Endodermal cell (in vitro differentiated cells): ENCODE results near the gene ASTN2. TPM values are rescaled to one million over a fixed set of nuclear protein-coding genes. Genes with fewer than 3 reads are reported as not detected.
A peak's percentile ranks its signal among the peaks of the same experiment; 100 is the strongest.
"Not testable (repeated sequence)": the region's sequence is repeated elsewhere in the genome, so short reads cannot be mapped to it uniquely, and the experiment has no call there.

Source experiments
- DNase-seq: peaks from one replicate; pipeline ENCODE4 v3.0.0-alpha.2; 2017
- H3K27ac ChIP-seq: 2 replicates; pipeline ENCODE4 v1.5.1; 2013; ENCODE audit warnings: mild to moderate bottlenecking, low read depth, low read length, moderate library complexity
- H3K27me3 ChIP-seq: 2 replicates; pipeline ENCODE4 v1.6.1; 2013; ENCODE audit warnings: mild to moderate bottlenecking, low read length, moderate library complexity; ENCODE audit not compliant: insufficient read depth, control insufficient read depth, poor library complexity, severe bottlenecking
- H3K36me3 ChIP-seq: 2 replicates; pipeline ENCODE4 v1.7.0; 2013; ENCODE audit warnings: mild to moderate bottlenecking, low read length, moderate library complexity; ENCODE audit not compliant: control insufficient read depth, insufficient read depth
- H3K4me1 ChIP-seq: one replicate; pipeline ENCODE4 v1.7.0; 2013; ENCODE audit warnings: low read length; ENCODE audit not compliant: control insufficient read depth, insufficient read depth
- H3K4me3 ChIP-seq: 2 replicates; pipeline ENCODE4 v1.5.1; 2013; ENCODE audit warnings: mild to moderate bottlenecking, low read length, moderate library complexity
- H3K9ac ChIP-seq: 2 replicates; pipeline ENCODE4 v1.6.1; 2013; ENCODE audit warnings: mild to moderate bottlenecking, low read length, moderate library complexity; ENCODE audit not compliant: poor library complexity, severe bottlenecking; ENCODE audit errors: extremely low read depth
- H3K9me3 ChIP-seq: 2 replicates; pipeline ENCODE4 v1.6.1; 2013; ENCODE audit warnings: mild to moderate bottlenecking, low read length, moderate library complexity; ENCODE audit not compliant: control insufficient read depth
- H3K27ac Mint-ChIP-seq: 2 replicates; pipeline ENCODE4 v1.8.0; 2020; ENCODE audit warnings: mixed read lengths
- H3K27me3 Mint-ChIP-seq: 2 replicates; pipeline ENCODE4 v1.8.0; 2021; ENCODE audit warnings: mild to moderate bottlenecking, mixed read lengths; ENCODE audit not compliant: insufficient read depth
- H3K36me3 Mint-ChIP-seq: 2 replicates; pipeline ENCODE4 v1.8.0; 2020; ENCODE audit warnings: low read depth, mixed read lengths
- H3K4me1 Mint-ChIP-seq: 2 replicates; pipeline ENCODE4 v1.8.0; 2020; ENCODE audit warnings: mixed read lengths
- H3K4me3 Mint-ChIP-seq: 2 replicates; pipeline ENCODE4 v1.8.0; 2020; ENCODE audit warnings: mild to moderate bottlenecking, moderate library complexity, mixed read lengths
- H3K9me3 Mint-ChIP-seq: 2 replicates; pipeline ENCODE4 v1.8.0; 2020; ENCODE audit warnings: mild to moderate bottlenecking, mixed read lengths
- CTCF ChIP-seq: fragments of 200-600 bp; sonication (generic); conservative IDR thresholded peaks from 2 replicates; pipeline ENCODE4 v1.5.0; 2021; ENCODE audit warnings: antibody characterized with exemption, mild to moderate bottlenecking
- WGBS, 2 experiments: methylation state at CpG; one replicate each; pipeline versions ENCODE4 v1.1.5 to v1.1.7; 2013; ENCODE audit warnings: missing lambda C conversion rate in 2 of 2, mixed read lengths in 1 of 2; ENCODE audit not compliant: insufficient coverage in 1 of 2, insufficient read length in 1 of 2; 5-methylcytosine and 5-hydroxymethylcytosine counted together
- total RNA-seq, 2 donors: library from RNA; stranded (reverse); fragmentation: NEBNext Ultra II Directional in 1 of 2; extraction: Animal tissue kit (Norgen Biotek cat#: 25700) in 1 of 2; gene quantifications; 2 replicates in 1 of 2; 3 replicates in 1 of 2; pipeline ENCODE4 v1.2.1, GENCODE V29; 2021

ASTN2 gene
- total RNA-seq, 2 donors from 2014 or later: 8.9 to 10.4 TPM

GRCh38 chr9:117073539-117074341, 341.1 kb downstream of the ASTN2 start:
- Histone ChIP-seq H3K4me1 (no peaks in the 10 kb centered on the region), H3K4me3 (no peak overlapping the region), H3K36me3 (no peaks in the 10 kb centered on the region), H3K27me3 (no peaks in the 10 kb centered on the region), H3K27ac (no peak overlapping the region), H3K9me3 (no peaks in the 10 kb centered on the region), H3K9ac (no peak overlapping the region)
- peak; percentile 91 for DNase-seq
- no peak overlapping the region for H3K4me3 Mint-ChIP-seq
- no peaks in the 10 kb centered on the region for H3K36me3 Mint-ChIP-seq
- peak; percentile 92 for TF ChIP-seq CTCF
- H3K27ac Mint-ChIP-seq: no peak overlapping the region
- peaks cover 8% of the 10 kb centered on the region for H3K4me1 Mint-ChIP-seq
- H3K9me3 Mint-ChIP-seq: no peaks in the 10 kb centered on the region
- WGBS, 2 experiments: 69 to 72% methylated on average over 5 to 11 of the region's 11 CpGs
- H3K27me3 Mint-ChIP-seq: peaks cover 2% of the 10 kb centered on the region

GRCh38 chr9:117073071-117073470, 341.8 kb downstream of the ASTN2 start:
- H3K4me3 Mint-ChIP-seq: no peak overlapping the region
- H3K4me1 Mint-ChIP-seq: peaks cover 8% of the 10 kb centered on the region
- Histone ChIP-seq H3K27ac (no peak overlapping the region), H3K36me3 (no peaks in the 10 kb centered on the region), H3K4me3 (no peak overlapping the region), H3K9me3 (no peaks in the 10 kb centered on the region), H3K9ac (no peak overlapping the region), H3K27me3 (no peaks in the 10 kb centered on the region), H3K4me1 (no peaks in the 10 kb centered on the region)
- 91 to 92% methylated on average over 4 of the region's 4 CpGs for WGBS, 2 experiments
- H3K27ac Mint-ChIP-seq: no peak overlapping the region
- H3K9me3 Mint-ChIP-seq: no peaks in the 10 kb centered on the region
- TF ChIP-seq CTCF: no peak
- peaks cover 2% of the 10 kb centered on the region for H3K27me3 Mint-ChIP-seq
- DNase-seq: no peak
- no peaks in the 10 kb centered on the region for H3K36me3 Mint-ChIP-seq

- no peak overlapping the region for H3K27ac Mint-ChIP-seq
- H3K4me3 Mint-ChIP-seq: peak overlapping the region; percentile 66
- H3K27me3 ChIP-seq: no peaks in the 10 kb centered on the region
- no peaks in the 10 kb centered on the region for H3K36me3 Mint-ChIP-seq
- no peaks in the 10 kb centered on the region for H3K9me3 Mint-ChIP-seq
- H3K9me3 ChIP-seq: no peaks in the 10 kb centered on the region
- no peak for TF ChIP-seq CTCF
- 95% methylated on average over 3 of the region's 3 CpGs; no CpG with 5 or more reads in 1 of the 2 experiments for WGBS, 2 experiments
- H3K27me3 Mint-ChIP-seq: peaks cover 2% of the 10 kb centered on the region
- H3K36me3 ChIP-seq: no peaks in the 10 kb centered on the region
- no peak overlapping the region for H3K4me3 ChIP-seq
- no peak for DNase-seq
- H3K27ac ChIP-seq: no peak overlapping the region
- H3K4me1 Mint-ChIP-seq: peaks cover 8% of the 10 kb centered on the region
- no peak overlapping the region for H3K9ac ChIP-seq
- no peaks in the 10 kb centered on the region for H3K4me1 ChIP-seq
Observed at GRCh38 chr9:117072216-117072615, 342.6 kb downstream of the ASTN2 start.

GRCh38 chr9:117071673-117072207, 343.1 kb downstream of the ASTN2 start:
- not testable (repeated sequence) for H3K27me3 ChIP-seq, H3K4me1 ChIP-seq, H3K36me3 ChIP-seq, H3K36me3 Mint-ChIP-seq, H3K9ac ChIP-seq, H3K4me3 ChIP-seq, H3K4me1 Mint-ChIP-seq, H3K27me3 Mint-ChIP-seq, H3K9me3 ChIP-seq, H3K9me3 Mint-ChIP-seq, H3K27ac ChIP-seq
- WGBS, 2 experiments: 64 to 73% methylated on average over 10 to 24 of the region's 24 CpGs
- Mint-ChIP-seq H3K27ac (peak overlapping the region; percentile 96), H3K4me3 (peak overlapping the region; percentile 66)
- DNase-seq: peak; percentile 65
